HEK293T (cell line): ENCODE measurements around the gene IFIT1.
"Not testable (repeated sequence)": the region's sequence is repeated elsewhere in the genome, so short reads cannot be mapped to it uniquely, and the experiment has no call there.

Experiments
- CTCF ChIA-PET: fragments of 350-600 bp; formaldehyde crosslinking; extraction: SDS; loops from one replicate; lab custom pipeline; 2021; ENCODE audit warnings: antibody characterized with exemption, inconsistent platforms; lab: Yijun Ruan, JAX
- POLR2A ChIA-PET: fragments of 350-600 bp; formaldehyde crosslinking; extraction: SDS; loops from one replicate; lab custom pipeline; 2020; ENCODE audit warnings: antibody characterized with exemption, inconsistent platforms; lab: Yijun Ruan, JAX
- DNase-seq: peaks from one replicate; pipeline ENCODE4 v3.0.0; 2012; ENCODE audit warnings: mixed read lengths; ENCODE audit errors: extremely low spot score
- ARNT ChIP-seq: fragments of 450-650 bp; IDR thresholded peaks from 2 replicates; pipeline ENCODE4 v1.6.1; 2017; ENCODE audit warnings: mild to moderate bottlenecking
- BHLHE40 ChIP-seq: fragments of 450-650 bp; IDR thresholded peaks from 2 replicates; pipeline ENCODE4 v1.6.1; 2016; ENCODE audit warnings: mild to moderate bottlenecking, moderate library complexity, borderline replicate concordance
- CTBP1 ChIP-seq: fragments of 450-650 bp; IDR thresholded peaks from 2 replicates; pipeline ENCODE4 v1.6.1; 2016; ENCODE audit warnings: borderline replicate concordance
- ELF4 ChIP-seq: fragments of 450-650 bp; IDR thresholded peaks from 2 replicates; pipeline ENCODE4 v1.6.1; 2017; ENCODE audit warnings: antibody characterized with exemption
- FOXA1 ChIP-seq: fragments of 450-650 bp; IDR thresholded peaks from 2 replicates; pipeline ENCODE4 v1.6.1; 2016; ENCODE audit warnings: mild to moderate bottlenecking
- FOXK2 ChIP-seq: fragments of 450-650 bp; IDR thresholded peaks from 2 replicates; pipeline ENCODE4 v1.6.1; 2016; ENCODE audit warnings: mild to moderate bottlenecking
- FOXM1 ChIP-seq: fragments of 450-650 bp; IDR thresholded peaks from 2 replicates; pipeline ENCODE4 v1.6.1; 2017; ENCODE audit warnings: mild to moderate bottlenecking, borderline replicate concordance
- HDGF ChIP-seq: fragments of 450-650 bp; IDR thresholded peaks from 2 replicates; pipeline ENCODE4 v1.6.1; 2017; ENCODE audit warnings: antibody characterized with exemption, borderline replicate concordance
- L3MBTL2 ChIP-seq: fragments of 450-650 bp; conservative IDR thresholded peaks from 2 replicates; pipeline ENCODE4 v1.6.1; 2016; ENCODE audit warnings: mild to moderate bottlenecking
- LEF1 ChIP-seq: fragments of 450-650 bp; IDR thresholded peaks from 2 replicates; pipeline ENCODE4 v1.6.1; 2017; ENCODE audit warnings: mild to moderate bottlenecking, borderline replicate concordance
- NFRKB ChIP-seq: fragments of 450-650 bp; IDR thresholded peaks from 2 replicates; pipeline ENCODE4 v1.6.1; 2016; ENCODE audit warnings: mild to moderate bottlenecking, moderate library complexity
- SP1 ChIP-seq: fragments of 450-650 bp; IDR thresholded peaks from 2 replicates; pipeline ENCODE4 v1.6.1; 2017
- SUZ12 ChIP-seq: fragments of 450-650 bp; IDR thresholded peaks from 2 replicates; pipeline ENCODE4 v1.6.1; 2016; ENCODE audit warnings: mild to moderate bottlenecking
- TARDBP ChIP-seq: fragments of 450-650 bp; IDR thresholded peaks from 2 replicates; pipeline ENCODE4 v1.6.1; 2016
- ZNF384 ChIP-seq: fragments of 450-650 bp; IDR thresholded peaks from 2 replicates; pipeline ENCODE4 v1.6.1; 2016
- TF ChIP-seq, protein P1 (sequence below): fragments of 450-650 bp; IDR thresholded peaks from 2 replicates; pipeline ENCODE4 v1.6.1; 2016

Gene IFIT1

GRCh38 chr10:89440226-89441009 is 48.0 kb downstream of the IFIT1 start:
- TF ChIP-seq FOXM1, result no peak
- TF ChIP-seq SP1, result no peak
- TF ChIP-seq SUZ12, result no peak
- no peak for TF ChIP-seq L3MBTL2
- TF ChIP-seq NFRKB, result no peak
- no peak for TF ChIP-seq BHLHE40
- TF ChIP-seq ZNF384, result no peak
- TF ChIP-seq ELF4, result no peak
- CTCF ChIA-PET, result no interaction called here
- POLR2A ChIA-PET, result no interaction called here

GRCh38 chr10:89442289-89442688 is 49.9 kb downstream of the IFIT1 start:
- no peak for DNase-seq
- POLR2A ChIA-PET, result no interaction called here
- TF ChIP-seq NFRKB (no peak), HDGF (no peak), SP1 (no peak), FOXA1 (no peak), LEF1 (no peak), ZNF384 (no peak), TARDBP (no peak), CTBP1 (no peak)
- TF ChIP-seq, protein P1, sequence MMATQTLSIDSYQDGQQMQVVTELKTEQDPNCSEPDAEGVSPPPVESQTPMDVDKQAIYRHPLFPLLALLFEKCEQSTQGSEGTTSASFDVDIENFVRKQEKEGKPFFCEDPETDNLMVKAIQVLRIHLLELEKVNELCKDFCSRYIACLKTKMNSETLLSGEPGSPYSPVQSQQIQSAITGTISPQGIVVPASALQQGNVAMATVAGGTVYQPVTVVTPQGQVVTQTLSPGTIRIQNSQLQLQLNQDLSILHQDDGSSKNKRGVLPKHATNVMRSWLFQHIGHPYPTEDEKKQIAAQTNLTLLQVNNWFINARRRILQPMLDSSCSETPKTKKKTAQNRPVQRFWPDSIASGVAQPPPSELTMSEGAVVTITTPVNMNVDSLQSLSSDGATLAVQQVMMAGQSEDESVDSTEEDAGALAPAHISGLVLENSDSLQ, result no peak
- CTCF ChIA-PET, result interaction anchor here (0.7 kb wide), 1 partner anchor 208 kb away, joined by 3 read pairs; no protein-coding TSS in a partner anchor

More at GRCh38 chr10:89440226-89441009, 48.0 kb downstream of the IFIT1 start:
- DNase-seq, result no peak

- POLR2A ChIA-PET, DNase-seq: not testable (repeated sequence)
- CTCF ChIA-PET, result interaction anchor here (0.6 kb wide), 1 partner anchor 8 kb away, joined by 3 read pairs; no protein-coding TSS in a partner anchor
Measured at GRCh38 chr10:89444819-89445218, 52.4 kb downstream of the IFIT1 start.

DNA sequence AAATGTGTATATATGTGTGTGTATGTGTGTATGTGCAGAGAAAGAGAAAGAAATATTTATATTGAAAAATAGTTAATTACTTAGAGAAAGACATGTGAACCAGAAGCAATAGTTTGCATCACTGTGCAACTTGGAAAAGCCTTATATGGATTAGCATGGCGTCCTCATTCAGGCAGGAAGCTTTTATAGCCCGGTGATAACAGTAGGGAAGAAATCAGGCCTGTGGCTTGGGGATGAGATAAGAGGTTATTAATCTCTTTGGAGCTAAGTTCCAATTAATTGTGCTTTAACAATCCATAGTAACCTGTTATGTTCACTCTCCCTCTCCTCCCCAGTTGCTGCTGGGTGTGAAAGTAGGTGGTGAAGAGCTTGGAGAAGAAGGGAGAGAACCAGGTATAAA is 58.5 kb downstream of the IFIT1 start:
- ChIA-PET CTCF (no interaction called here), POLR2A (no interaction called here)
- TF ChIP-seq FOXM1 (no peak), HDGF (no peak), NFRKB (no peak), BHLHE40 (no peak), FOXA1 (no peak), L3MBTL2 (no peak), ARNT (no peak), ZNF384 (no peak)
- TF ChIP-seq, protein P1, result no peak
- no peak for DNase-seq

- ChIA-PET POLR2A (no interaction called here), CTCF (interaction anchor here (0.6 kb wide), 1 partner anchor 91 kb away, joined by 3 read pairs; no protein-coding TSS in a partner anchor)
- TF ChIP-seq NFRKB, result no peak
- TF ChIP-seq HDGF, result no peak
- TF ChIP-seq FOXK2, result no peak
- no peak for TF ChIP-seq ELF4
- TF ChIP-seq, protein P1, result no peak
- no peak for TF ChIP-seq FOXA1
- no peak for TF ChIP-seq BHLHE40
- TF ChIP-seq FOXM1, result no peak
- TF ChIP-seq SP1, result no peak
- TF ChIP-seq CTBP1, result no peak
- no peak for TF ChIP-seq SUZ12
- no peak for TF ChIP-seq L3MBTL2
- DNase-seq, result no peak
Measured at GRCh38 chr10:89452193-89452592, 59.8 kb downstream of the IFIT1 start.

- TF ChIP-seq ARNT, result no peak
- TF ChIP-seq SP1, result no peak
- TF ChIP-seq L3MBTL2, result no peak
- TF ChIP-seq, protein P1, result no peak
- TF ChIP-seq NFRKB, result no peak
- no peak for TF ChIP-seq CTBP1
- CTCF ChIA-PET, result no interaction called here
- POLR2A ChIA-PET, result no interaction called here
- DNase-seq, result no peak
Measured at GRCh38 chr10:89454561-89455347, 62.3 kb downstream of the IFIT1 start.
